Nasal cavity respiratory epithelium epithelial cell of viscerocranial mucosa (primary cell): ENCODE data around the gene SLC25A33. TPM values are rescaled to one million over a fixed set of nuclear protein-coding genes. Genes with fewer than 3 reads are reported as not detected.

ENCODE experiments used
- total RNA-seq: library from RNA; depleted of rRNA; stranded (reverse); fragments of >200 nt; gene quantifications from 2 replicates; pipeline ENCODE4 v1.2.3, GENCODE V29; 2014

SLC25A33 gene
- 9.1 and 14.7 TPM in 2 replicates for total RNA-seq

DNA sequence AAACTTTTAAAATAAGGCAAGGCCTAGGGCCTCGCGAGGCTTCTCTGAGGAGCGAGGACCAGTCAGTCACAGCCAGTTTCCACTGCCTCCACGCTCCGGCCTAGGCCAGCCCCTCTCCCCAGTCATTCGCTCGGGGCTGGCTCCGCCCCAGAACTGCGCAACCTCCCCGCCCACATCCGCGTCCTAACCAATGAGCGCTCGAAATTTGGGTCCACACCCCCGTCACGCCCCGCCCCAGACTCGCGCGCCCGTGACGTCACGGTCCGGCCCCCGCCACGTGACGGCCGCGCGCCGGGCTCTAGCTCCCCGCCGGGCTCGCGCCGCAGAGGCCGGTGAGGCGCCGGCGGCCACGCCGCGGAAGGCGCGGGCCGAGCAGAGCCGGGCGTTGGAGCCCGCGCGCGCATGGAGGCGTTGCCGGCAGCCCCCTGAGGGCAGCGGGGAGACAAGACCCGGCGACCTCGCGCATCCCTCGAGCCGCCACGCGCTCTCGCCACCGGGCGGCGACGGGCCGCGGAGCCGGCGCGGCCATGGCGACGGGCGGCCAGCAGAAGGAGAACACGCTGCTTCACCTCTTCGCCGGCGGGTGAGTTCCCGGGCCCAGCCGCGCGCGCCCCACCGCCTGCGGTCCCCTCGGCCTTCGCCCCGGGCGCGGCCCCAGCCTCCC lies at the start of gene SLC25A33:
Gene SLC25A33 (plus strand): TSS at position 301 of the 664 bp plus-strand sequence. CDS start 227 bp downstream, at position 528.

DNA sequence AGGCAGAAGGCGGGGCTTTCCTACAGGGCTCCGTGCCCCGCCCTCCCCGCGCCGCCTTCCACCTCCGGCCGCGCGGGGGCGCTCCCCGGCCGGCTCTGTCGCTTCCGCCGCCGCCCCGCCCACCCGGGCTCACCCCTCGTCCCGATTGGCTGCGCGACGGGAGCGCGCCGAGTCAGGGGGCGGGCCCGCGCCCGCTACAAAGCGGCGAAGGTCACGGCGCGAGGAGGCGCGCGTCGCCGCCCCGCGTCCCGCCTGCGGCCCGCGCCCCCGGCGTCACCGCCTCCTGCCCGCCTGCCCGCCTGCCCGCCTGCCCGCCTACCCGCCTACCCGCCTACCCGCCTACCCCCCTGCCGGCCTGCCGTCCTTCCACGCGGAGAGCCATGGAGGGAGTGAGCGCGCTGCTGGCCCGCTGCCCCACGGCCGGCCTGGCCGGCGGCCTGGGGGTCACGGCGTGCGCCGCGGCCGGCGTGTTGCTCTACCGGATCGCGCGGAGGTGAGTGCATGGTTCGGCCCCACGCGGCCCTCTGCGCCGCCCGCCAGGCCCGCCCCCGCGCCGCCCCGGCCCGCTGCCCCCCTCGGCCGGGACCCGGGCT lies 49.4 kb downstream of the SLC25A33 start, which contains the start of gene TMEM201:
Gene TMEM201 (plus strand): TSS at position 361 of the 593 bp plus-strand sequence. CDS start 20 bp downstream, at position 381.

Other genes with a start within 250 kb of the SLC25A33 start
- 30.8 and 45.7 TPM in 2 replicates for gene SPSB1, start 246.6 kb upstream of the SLC25A33 start, total RNA-seq
- gene TMEM201, start 49.4 kb downstream of the SLC25A33 start, total RNA-seq: 2.1 and 9.8 TPM in 2 replicates
- gene PIK3CD, start 112.3 kb downstream of the SLC25A33 start, total RNA-seq: 8.2 and 13.9 TPM in 2 replicates